ENCODE measurements around the gene NANOS1. TPM values are rescaled to one million over a fixed set of nuclear protein-coding genes. Genes with fewer than 3 reads are reported as not detected.

The NANOS1 gene
- total and polyA plus RNA-seq, 2 of the 8 experiments (the other 6 are each of a cell fraction or from before 2014, with no cell fraction given), result 3.1 to 3.9 TPM

DNA sequence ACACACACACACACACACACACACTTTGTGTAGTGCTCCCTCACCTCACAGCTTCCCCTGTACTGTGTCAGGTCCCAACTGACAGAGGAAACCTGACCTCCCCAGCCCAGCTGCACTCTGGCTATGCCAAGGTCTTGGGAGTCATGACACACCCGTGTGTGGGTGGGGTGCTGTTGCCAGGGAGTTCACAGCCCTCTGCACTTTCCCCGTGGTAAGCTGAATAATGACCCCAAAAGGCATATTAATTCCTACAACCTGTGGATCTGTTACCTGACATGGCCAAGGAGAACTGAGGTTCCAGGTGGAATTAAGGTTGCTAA, 8.9 kb upstream of the NANOS1 start:
- no peak overlapping the region for H3K4ac ChIP-seq (replicated peaks; ENCODE audit: insufficient read length, low read depth, low read length)
- H4K8ac ChIP-seq (ENCODE audit: extremely low read depth, insufficient read depth, low read length), result no peak overlapping the region
- H3K4me2 ChIP-seq (ENCODE audit: insufficient read depth in 1 of 2, low read depth in 2 of 2, low read length in 2 of 2), result no peak overlapping the region
- H3K23ac ChIP-seq (ENCODE audit: insufficient read length), result no peak overlapping the region
- H4K5ac ChIP-seq (ENCODE audit: insufficient read length, low read depth, low read length), result no peak overlapping the region
- no peaks in the 10 kb centered on the region for H3K9me3 ChIP-seq (ENCODE audit: insufficient read depth in 2 of 2, low read depth in 1 of 2, low read length in 1 of 2)
- H3K36me3 ChIP-seq (ENCODE audit: control insufficient read depth in 2 of 4, insufficient read depth in 4 of 4, low read length in 3 of 4), result no peaks in the 10 kb centered on the region
- H2BK15ac ChIP-seq (ENCODE audit: low read length), result no peak overlapping the region
- H4K91ac ChIP-seq (replicated peaks; ENCODE audit: insufficient read length, low read length), result no peak overlapping the region
- no peak overlapping the region for H2AK5ac ChIP-seq (ENCODE audit: low read depth, low read length)
- FAIRE-seq, result no peak
- no peak overlapping the region for H2BK20ac ChIP-seq (ENCODE audit: low read length)
- H2BK12ac ChIP-seq (ENCODE audit: low read depth, low read length), result no peak overlapping the region
- no peak overlapping the region for H2AFZ ChIP-seq (ENCODE audit: low read length)
- H3K79me2 ChIP-seq (ENCODE audit: control insufficient read depth in 1 of 2, insufficient read depth in 2 of 2, low read length in 2 of 2), result no peaks in the 10 kb centered on the region
- H3K14ac ChIP-seq (ENCODE audit: insufficient read length), result no peak overlapping the region
- H3K23me2 ChIP-seq (ENCODE audit: low read depth, low read length), result no peaks in the 10 kb centered on the region
- no peak overlapping the region for H3K9ac ChIP-seq (replicated peaks in 1 of 4; ENCODE audit: extremely low read depth in 1 of 4, low read depth in 3 of 4, low read length in 3 of 4)
- no peak overlapping the region for H2BK120ac ChIP-seq (replicated peaks; ENCODE audit: low read depth, low read length)
- H3K18ac ChIP-seq (ENCODE audit: extremely low read depth, low read length), result no peak overlapping the region
- POLR2A ChIA-PET (ENCODE audit: partially characterized antibody), result interaction anchor here (0.6 to 4.2 kb wide), 2 partner anchors 10 to 28 kb away, joined by 3 to 20 read pairs; partner anchors contain the start of gene NANOS1
- no peak overlapping the region for H3K27ac ChIP-seq (ENCODE audit: low read depth, low read length)
- no peak overlapping the region for H2BK5ac ChIP-seq (ENCODE audit: low read depth, low read length)
- CTCF ChIA-PET (ENCODE audit: partially characterized antibody), result interaction anchor here (1.2 kb wide), 1 partner anchor 14 kb away, joined by 6 read pairs; no protein-coding TSS in a partner anchor
- H3K27me3 ChIP-seq (replicated peaks in 1 of 4; ENCODE audit: control insufficient read depth in 3 of 4, extremely low read depth in 1 of 4, insufficient read depth in 3 of 4, low read length in 3 of 4), result no peaks in the 10 kb centered on the region
- H3K4me1 ChIP-seq (replicated peaks in 1 of 4; ENCODE audit: control insufficient read depth in 3 of 4, insufficient read depth in 4 of 4, low read length in 3 of 4), result peaks cover 2 to 9% (median 7%) of the 10 kb centered on the region in 4 experiments; a peak in 5 of 7 replicates
- H3K4me3 ChIP-seq (ENCODE audit: extremely low read depth in 1 of 4, insufficient read depth in 2 of 4, low read depth in 3 of 4, low read length in 4 of 4), result no peak overlapping the region
- DNase-seq (ENCODE audit: low read depth in 1 of 2, low spot score in 2 of 2), result no peak
- no peaks in the 10 kb centered on the region for H3K79me1 ChIP-seq (ENCODE audit: low read depth, low read length)
- H3K56ac ChIP-seq (replicated peaks; ENCODE audit: insufficient read length, low read depth, low read length), result no peak overlapping the region
- H4K20me1 ChIP-seq (replicated peaks in 1 of 2; ENCODE audit: control insufficient read depth in 1 of 2, insufficient read depth in 2 of 2, low read length in 2 of 2), result no peaks in the 10 kb centered on the region
- WGBS, 2 experiments (ENCODE audit: extremely low coverage in 1 of 2, insufficient coverage in 1 of 2, insufficient read length in 1 of 2, insufficient replicate concordance in 2 of 2, low coverage in 1 of 2, low lambda C conversion rate in 2 of 2, missing lambda C conversion rate in 1 of 2), result 86% methylated on average over 2 of the region's 2 CpGs; no CpG with 5 or more reads in 1 of the 2 experiments
- TF ChIP-seq SIX5 (IDR thresholded peaks at IDR 0.05; ENCODE audit: low read depth, low read length) (no peak), SUZ12 (IDR thresholded peaks at IDR 0.05; ENCODE audit: low read length) (no peak), SRF (IDR thresholded peaks at IDR 0.05; ENCODE audit: low read depth, low read length) (no peak), POU5F1 (IDR thresholded peaks at IDR 0.05; ENCODE audit: low read depth, low read length) (no peak), RFX5 (IDR thresholded peaks at IDR 0.05; ENCODE audit: borderline replicate concordance, low read depth, low read length) (no peak), TAF7 (optimal IDR thresholded peaks at IDR 0.05; ENCODE audit: borderline replicate concordance, low read depth, low read length) (no peak), SIRT6 (IDR thresholded peaks at IDR 0.05; ENCODE audit: low read length) (no peak), EP300 (IDR thresholded peaks at IDR 0.05; ENCODE audit: borderline replicate concordance in 1 of 2, low read depth in 2 of 2, low read length in 2 of 2) (no peak), BACH1 (IDR thresholded peaks at IDR 0.05; ENCODE audit: low read length) (no peak), RNF2 (IDR thresholded peaks at IDR 0.05; ENCODE audit: borderline replicate concordance, low read depth, low read length, missing control alignments, poor library complexity, severe bottlenecking) (no peak)
- TF ChIP-seq, protein P1, sequence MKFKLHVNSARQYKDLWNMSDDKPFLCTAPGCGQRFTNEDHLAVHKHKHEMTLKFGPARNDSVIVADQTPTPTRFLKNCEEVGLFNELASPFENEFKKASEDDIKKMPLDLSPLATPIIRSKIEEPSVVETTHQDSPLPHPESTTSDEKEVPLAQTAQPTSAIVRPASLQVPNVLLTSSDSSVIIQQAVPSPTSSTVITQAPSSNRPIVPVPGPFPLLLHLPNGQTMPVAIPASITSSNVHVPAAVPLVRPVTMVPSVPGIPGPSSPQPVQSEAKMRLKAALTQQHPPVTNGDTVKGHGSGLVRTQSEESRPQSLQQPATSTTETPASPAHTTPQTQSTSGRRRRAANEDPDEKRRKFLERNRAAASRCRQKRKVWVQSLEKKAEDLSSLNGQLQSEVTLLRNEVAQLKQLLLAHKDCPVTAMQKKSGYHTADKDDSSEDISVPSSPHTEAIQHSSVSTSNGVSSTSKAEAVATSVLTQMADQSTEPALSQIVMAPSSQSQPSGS (IDR thresholded peaks at IDR 0.05; ENCODE audit: low read length), result no peak
- TF ChIP-seq, protein P2, sequence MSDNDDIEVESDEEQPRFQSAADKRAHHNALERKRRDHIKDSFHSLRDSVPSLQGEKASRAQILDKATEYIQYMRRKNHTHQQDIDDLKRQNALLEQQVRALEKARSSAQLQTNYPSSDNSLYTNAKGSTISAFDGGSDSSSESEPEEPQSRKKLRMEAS (IDR thresholded peaks at IDR 0.05), result no peak
